GM19438 (cell line): ENCODE results near the gene PARD3B.

ENCODE experiments used
- ATAC-seq: cut with Tn5 transposase; IDR thresholded peaks from one replicate; pipeline ENCODE4 v1.9.1; 2021; ENCODE audit warnings: low read depth; ENCODE audit not compliant: unreplicated experiment

The PARD3B gene

DNA sequence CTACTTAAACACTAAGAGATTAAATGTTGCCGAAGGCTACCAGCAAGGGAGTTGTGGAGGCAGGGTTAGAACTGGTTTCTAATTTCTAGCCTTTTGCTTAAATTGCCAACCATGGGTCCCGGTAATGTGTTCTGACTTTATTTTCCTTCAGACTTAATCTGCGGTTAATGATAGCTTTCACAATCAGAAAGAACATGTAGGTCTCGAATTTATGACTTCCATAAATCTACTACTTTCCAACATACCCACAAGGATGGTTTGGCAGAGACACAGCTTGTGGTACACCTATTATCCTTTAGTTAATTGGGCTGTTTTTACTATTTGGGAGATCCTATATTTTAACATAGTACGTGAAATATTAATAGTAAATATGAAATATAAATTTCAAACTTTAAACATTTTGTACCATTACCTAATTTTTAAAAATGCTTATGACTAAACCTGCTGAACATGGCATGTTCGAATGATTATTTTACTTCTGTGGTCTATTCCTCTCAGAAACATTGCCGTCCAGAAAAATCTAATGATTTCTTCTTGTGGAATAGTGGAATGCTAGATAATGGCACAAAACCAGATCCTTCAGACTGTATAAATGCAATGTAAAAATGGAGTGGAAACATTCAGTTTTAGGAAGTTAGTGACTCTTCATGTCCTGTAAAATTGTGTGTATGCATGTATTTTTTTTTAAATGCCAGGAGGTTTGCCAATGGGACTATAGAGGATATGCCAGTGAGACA, 41.3 kb downstream of the PARD3B start:
- no peak for ATAC-seq

DNA sequence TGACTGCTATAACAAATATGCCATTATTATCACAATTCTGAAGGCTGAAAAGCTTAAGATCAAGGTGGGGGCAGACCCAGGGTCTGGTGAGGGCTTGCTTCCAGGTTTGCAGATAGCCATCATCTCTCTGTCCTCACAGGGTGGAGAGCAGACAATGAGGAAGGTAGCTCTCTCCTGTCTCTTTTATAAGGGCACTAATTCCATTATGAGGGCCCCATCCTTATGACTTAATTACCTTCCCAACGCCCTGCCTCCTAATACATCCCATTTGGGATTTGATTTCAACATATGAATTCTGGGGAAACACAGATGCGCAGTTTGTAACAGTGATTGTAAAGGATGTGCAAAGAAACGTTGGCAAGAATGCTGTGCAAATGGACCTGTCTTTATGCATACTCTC, 44.8 kb downstream of the PARD3B start:
- ATAC-seq, result no peak

DNA sequence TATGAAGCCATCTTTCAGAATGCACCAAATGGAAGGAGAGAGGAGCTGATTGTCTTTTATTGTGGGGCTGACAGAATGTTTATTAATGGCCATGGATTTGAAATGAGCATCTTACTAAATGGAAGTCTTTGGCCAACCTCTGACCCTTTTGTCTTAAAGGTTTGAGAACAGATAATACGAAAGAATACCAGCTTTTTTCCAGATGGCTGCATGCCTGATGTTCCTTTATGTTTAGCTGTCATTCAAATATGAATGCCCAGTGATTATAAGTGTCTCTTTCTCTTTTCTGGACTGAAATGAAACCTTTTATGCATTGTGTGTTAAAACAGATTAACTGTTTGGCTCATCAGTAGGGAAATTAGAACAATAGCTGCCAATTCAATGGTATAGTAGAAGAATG, 46.0 kb downstream of the PARD3B start:
- no peak for ATAC-seq

DNA sequence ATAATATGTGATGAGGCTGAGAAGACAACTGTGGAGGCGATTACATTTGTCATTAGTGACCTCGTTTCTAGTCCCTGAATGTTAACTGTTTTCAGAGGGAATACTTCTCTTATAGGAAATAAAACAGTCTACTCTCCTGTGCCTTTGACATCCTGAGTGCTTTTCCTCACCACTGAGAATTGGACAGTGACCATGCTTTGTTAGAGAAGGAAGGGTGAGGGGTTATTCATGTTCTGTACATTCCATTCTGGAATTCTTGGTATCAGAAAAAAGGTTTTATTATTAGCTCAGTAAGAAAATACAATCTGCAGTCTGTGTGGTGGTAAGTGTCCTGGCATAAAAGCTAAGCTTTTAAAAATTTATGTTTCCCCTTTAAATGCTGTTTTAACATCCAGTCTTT, 58.8 kb downstream of the PARD3B start:
- no peak for ATAC-seq

DNA sequence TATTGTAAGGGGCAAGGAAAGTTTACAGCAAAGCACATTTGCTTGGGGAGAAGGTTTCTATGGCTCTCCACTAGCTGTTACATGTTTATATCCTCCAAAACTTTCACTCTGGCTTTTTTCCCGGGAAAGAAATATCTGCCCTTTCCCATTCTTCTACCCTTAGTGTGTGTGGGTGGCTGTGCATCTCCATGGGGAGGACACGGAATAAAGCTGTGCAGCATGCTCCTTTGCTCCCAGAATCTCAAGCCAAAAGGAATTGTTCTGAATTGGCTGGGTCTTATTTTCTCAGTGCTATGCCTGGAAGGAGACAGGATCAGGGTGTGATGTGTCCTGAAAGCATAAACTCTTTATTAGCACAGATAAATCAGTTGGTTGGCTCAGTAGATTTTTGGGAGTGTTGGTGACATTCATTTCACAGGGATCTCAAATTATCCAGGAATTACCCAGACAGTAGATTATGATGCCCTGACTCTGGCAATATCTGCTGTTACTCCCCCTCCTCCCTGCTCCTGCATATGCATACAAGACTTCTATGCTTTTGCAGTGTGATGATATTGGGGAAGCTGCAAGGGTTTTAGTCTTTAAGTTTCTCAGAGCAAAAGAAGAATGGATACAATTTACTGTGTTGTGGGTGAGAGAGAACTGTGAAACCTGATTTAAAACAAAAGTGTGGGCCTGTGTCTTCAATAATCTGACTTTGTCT, 63.1 kb downstream of the PARD3B start:
- no peak for ATAC-seq

DNA sequence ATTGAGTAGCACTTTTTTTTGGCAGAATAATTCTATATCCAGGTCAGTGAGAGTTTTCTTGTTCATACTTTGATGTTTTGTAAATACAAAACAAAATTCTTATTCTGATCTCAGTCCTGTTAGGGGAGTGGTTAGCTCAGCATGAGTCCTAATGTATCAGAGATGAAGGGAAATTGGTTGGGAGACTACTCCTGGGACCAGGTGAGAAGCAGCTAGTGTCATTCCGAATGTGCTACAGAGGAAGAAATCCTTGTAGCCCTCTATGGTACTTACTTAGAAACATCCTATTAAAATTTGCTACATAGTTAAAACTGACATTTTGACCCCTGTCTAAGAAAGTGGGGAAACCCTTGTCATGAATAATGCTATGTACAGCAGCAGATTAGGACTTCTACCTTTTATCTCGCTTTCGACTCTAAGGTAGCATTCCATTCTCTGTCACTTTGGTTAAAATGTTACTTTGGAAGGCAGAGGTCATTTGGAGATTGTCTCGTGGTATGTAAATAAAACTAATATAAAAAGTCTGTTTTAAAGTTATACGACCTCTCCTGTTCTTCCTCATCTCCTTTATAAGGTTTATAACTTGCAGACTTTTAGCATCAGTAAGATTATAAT, 65.8 kb downstream of the PARD3B start:
- ATAC-seq, result no peak

DNA sequence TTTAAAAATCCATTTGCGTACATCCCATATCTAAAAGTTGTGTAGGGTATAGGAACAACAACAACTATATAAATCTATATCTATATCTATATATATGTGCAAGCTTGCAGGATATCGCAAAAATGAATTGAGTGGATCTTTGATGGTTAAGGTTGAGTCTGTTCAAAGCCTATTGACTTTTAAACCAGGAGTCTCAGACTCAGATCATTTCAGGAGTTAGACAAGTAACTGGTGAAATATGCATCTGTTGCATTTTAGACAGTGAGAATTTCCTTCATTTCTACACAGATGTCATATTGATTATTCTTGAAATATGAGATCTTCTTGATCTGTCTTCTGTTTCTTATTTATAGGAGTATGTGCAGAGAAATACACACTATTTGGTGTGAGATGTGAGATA, 66.5 kb downstream of the PARD3B start:
- ATAC-seq, result no peak

GRCh38 chr2:204613635-204614034, 68.4 kb downstream of the PARD3B start:
- ATAC-seq, result no peak

GRCh38 chr2:204615456-204615855, 70.2 kb downstream of the PARD3B start:
- ATAC-seq, result no peak

GRCh38 chr2:204625135-204625534, 79.9 kb downstream of the PARD3B start:
- ATAC-seq, result no peak

DNA sequence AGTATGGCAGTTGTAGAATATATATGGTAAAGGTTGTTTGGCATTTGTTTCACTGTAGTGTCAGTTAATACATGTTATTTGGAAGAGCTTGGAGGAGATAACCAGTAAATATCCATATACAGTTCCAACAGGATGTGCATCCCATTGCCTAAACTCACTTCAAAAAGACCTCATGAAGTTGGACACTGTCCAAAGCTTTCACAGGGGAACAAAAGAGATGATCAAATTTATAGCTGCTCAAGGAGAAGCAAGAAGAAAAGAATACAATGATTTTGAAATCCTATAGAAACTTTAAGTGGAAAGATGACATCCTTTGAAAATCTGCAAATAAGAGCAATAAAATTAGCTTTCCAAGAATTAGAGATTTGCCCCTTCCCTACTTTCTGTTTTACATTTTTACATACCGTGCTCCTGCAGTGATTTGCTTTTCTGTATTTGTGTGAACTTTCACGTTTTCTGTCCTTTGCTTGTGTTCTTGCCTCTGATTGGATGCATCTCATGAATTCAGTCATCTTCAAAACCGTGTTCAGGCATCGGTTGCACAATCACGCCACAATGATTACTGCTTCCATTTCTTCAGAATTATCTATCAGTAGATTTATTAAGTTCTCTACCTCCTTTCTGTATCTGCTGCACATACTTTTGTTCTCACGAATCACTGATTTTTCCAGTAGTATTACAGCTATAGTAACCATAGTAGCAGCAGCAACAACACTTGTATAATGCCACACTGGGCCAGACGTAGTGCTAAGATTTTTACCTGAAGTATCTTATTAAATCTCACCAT, 83.8 kb downstream of the PARD3B start:
- no peak for ATAC-seq

- no peak for ATAC-seq
These were observed 87.1 kb downstream of the PARD3B start for GRCh38 chr2:204632410-204632809.

GRCh38 chr2:204634564-204634963, 89.3 kb downstream of the PARD3B start:
- ATAC-seq, result no peak

DNA sequence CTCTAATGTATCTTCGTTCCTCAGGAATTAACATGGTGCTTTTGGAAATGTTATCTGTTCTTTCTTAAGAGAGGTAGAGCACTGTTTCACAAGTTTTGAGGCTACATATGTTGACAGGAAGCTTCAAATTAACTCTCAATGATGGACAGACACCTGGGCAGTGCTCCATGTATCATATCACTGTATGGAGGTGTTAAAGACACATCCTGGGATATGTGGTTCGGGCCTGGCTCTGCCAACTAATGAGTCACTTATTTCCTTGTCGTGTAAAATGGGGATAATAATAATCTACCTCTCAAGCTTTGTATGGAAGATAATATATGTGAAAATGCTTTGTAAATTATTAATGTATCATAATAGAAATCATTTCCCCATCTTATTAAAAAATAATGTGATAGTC, 90.2 kb downstream of the PARD3B start:
- no peak for ATAC-seq

DNA sequence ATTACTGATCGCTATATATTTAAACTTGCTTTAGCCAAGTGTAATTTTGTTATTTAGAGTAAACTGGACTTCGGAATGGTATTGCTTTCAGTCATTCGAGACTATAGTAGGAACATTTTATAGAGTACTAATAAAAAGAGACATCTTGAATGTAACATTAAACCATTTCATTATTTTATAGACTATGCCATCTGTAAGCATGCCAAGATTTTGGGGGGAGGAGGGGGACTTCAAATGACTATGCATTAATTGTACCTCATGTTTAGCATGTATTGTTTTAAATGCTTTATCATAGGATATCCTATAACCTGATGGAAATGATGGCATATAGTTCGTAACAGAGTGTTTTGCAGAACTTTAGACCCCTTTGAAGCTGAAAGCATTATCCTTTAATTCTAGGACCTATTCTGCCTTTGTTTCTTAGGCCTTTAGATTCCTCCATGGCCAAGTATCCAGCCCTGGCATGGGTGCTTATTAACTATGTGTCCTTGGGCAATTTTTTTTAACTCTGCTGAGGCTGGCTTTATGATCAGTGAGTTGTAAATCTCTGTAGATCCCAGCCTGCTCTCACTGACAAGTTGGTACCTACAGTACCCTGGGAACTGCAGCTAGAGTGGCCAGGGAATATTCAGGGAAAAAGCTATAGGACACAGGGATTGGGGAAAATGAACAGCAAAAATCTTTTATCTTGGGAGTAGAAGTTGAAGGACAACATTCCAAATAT, 93.4 kb downstream of the PARD3B start:
- ATAC-seq, result no peak

DNA sequence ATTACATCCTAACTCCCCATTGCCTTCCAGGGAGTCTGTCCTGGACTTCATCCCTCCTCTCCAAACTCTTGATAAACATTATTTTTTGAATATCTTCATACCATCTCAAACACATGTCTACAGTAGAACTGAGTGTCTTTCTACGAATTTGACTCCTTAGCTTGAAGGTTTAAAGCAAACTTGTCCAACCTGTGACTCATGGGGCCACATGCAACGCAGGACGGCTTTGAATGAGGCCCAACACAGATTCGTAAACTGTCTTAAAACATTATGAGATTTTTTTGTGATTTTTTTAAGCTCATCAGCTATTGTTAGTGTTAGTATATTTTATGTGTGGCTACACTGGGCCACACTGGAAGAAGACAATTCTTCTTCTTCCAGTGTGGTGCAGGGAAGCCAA, 98.1 kb downstream of the PARD3B start:
- no peak for ATAC-seq

- ATAC-seq, result no peak
These were observed 99.9 kb downstream of the PARD3B start for GRCh38 chr2:204645018-204645773.

- no peak for ATAC-seq
These were observed 102.4 kb downstream of the PARD3B start for GRCh38 chr2:204647626-204648025.

DNA sequence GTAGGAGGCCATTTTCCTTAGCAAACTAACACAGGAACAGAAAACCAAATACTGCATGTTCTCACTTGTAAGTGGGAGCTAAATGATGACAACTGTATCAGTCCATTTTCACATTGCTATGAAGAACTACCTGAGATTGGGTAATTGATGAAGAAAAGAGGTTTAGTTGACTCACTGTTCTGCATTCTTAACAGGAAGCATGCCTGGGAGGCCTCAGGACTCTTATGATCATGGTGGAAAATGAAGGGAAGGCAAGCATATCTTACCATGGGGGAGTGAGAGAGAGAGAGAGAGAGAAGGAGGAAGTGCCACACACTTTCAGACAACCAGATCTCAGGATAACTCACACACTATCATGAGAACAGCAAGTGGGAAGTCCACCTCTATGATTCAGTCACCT, 105.3 kb downstream of the PARD3B start:
- no peak for ATAC-seq

GRCh38 chr2:204652063-204652462, 106.8 kb downstream of the PARD3B start:
- no peak for ATAC-seq
